GM18505 (cell line): ENCODE results near the gene MMAB.

Experiments used
- ATAC-seq: cut with Tn5 transposase; IDR thresholded peaks from one replicate; pipeline ENCODE4 v1.9.1; 2021; ENCODE audit not compliant: unreplicated experiment
- POLR2A ChIP-seq: IDR thresholded peaks from 4 replicates; pipeline ENCODE4 v1.6.1; 2011; ENCODE audit warnings: borderline replicate concordance; ENCODE audit not compliant: insufficient read depth, insufficient read length; ENCODE audit errors: extremely low read depth

The MMAB gene

GRCh38 chr12:109597795-109598427 lies 24.6 kb upstream of the MMAB start:
- no peak for ATAC-seq

GRCh38 chr12:109597414-109597794 lies 24.1 kb upstream of the MMAB start:
- no peak for TF ChIP-seq POLR2A
- no peak for ATAC-seq

More at GRCh38 chr12:109597795-109598427, 24.6 kb upstream of the MMAB start:
- TF ChIP-seq POLR2A: no peak

DNA sequence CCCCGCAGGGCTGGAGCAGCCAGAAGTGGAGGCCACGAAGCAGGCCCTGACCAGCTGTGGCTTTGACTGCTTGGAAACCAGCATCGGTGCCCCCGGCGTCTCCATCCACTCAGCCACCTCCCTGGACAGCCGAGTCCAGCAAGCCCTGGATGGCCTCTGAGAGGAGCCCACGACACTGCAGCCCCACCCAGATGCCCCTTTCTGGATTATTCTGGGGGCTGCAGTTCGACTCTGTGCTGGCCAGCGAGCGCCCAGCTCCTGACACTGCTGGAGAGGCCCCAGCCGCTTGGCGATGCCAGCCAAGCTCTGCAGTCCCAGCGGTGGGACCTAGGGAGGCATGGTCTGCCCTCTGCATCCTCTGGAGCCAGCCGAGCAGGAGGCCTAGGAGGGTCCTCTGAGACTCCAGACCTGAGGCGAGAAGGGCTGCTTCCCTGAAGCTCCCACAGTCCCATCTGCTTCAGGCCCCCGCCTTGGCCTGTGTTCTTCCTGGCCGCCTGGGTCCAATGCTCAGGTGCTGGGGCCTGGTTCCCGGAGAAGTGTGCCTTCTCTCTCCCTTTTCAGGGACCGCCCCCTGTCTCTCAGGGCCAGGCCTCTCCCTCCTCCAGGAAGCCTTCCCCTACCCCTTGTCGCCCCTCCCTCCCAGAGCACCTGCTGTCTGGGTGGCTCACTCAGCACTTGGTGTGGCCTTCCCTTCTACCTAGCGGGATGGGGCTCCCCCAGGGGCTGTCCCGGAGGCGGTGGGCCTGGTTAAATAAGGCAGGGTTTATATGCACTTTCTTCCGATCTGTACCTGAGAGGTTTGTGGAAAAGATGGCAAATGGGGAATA lies 23.3 kb upstream of the MMAB start:
- no peak for TF ChIP-seq POLR2A
- ATAC-seq: no peak

GRCh38 chr12:109595321-109595902 lies 22.1 kb upstream of the MMAB start:
- TF ChIP-seq POLR2A: no peak
- ATAC-seq: no peak

GRCh38 chr12:109594556-109595317 lies 21.4 kb upstream of the MMAB start:
- ATAC-seq: no peak
- no peak for TF ChIP-seq POLR2A

DNA sequence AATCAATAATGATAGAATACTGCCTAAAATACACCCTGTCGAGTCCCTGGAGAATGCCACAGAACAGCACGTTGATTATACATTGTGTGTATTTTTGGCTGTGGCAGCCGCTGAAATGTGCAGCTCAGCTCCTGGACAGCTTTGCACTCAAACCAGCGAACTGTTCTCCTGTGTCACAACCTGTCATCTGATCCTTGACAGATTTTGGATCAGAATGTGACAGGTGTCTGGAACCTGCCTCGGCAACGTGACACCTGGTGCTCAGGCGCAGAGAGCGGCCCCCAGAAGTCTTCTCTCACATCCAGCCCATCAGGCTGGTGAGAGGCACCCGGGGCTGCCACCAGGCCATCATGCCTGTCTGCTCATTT lies 19.6 kb upstream of the MMAB start:
- ATAC-seq: no peak
- no peak for TF ChIP-seq POLR2A

- ATAC-seq: no peak
- no peak for TF ChIP-seq POLR2A
Observed at GRCh38 chr12:109592195-109592904, 19.0 kb upstream of the MMAB start.

GRCh38 chr12:109591041-109591440 lies 17.7 kb upstream of the MMAB start:
- no peak for ATAC-seq
- TF ChIP-seq POLR2A: no peak

DNA sequence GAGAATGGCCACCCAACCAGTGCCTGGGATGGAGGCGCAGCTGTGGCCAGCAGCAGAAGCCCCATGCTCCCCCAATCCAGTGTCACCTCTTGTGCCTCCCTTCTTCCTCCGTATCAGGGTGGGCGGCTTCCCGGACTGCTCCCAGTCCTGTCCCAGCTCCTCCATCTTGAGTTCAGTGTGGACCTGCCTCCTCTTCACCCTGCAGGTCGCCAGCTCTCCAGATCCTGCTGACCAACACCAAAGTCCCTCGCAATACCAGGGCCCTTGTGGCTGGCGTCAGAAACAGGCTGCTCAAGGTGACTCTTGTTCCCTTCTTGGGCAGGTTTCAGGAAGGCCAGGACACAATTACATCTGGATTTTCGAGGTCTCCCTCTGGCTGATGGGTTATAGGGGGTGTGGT lies 17.3 kb upstream of the MMAB start:
- no peak for ATAC-seq
- TF ChIP-seq POLR2A: no peak

DNA sequence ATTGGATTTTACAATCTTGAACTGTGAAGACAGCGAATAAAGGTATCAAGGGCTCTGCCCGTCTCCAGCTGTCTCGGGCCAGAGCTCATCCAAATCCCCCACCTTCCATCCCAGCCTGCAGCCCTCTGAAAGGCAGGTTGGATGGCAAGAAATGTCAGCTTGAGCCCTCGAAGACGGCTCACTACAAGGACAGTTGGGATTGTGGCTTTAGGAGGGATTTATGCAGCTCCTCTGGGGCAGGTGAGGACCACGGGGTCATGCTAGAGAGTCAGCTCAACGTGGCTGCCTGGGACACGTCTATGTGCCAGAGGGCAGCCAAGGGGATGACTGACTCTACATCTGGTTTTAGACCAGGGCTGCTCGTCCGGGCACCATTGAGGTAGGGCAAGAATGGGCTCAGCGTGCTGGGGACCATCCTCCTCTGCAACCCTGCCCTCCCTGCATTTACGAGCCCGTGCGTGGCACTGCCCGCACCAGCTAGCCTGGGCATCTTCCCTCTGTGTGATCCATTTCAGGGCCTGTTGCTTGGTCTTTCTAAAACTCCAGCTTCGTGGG lies 16.5 kb upstream of the MMAB start:
- no peak for ATAC-seq
- no peak for TF ChIP-seq POLR2A

- no peak for TF ChIP-seq POLR2A
Observed at GRCh38 chr12:109589240-109589590, 15.9 kb upstream of the MMAB start.

DNA sequence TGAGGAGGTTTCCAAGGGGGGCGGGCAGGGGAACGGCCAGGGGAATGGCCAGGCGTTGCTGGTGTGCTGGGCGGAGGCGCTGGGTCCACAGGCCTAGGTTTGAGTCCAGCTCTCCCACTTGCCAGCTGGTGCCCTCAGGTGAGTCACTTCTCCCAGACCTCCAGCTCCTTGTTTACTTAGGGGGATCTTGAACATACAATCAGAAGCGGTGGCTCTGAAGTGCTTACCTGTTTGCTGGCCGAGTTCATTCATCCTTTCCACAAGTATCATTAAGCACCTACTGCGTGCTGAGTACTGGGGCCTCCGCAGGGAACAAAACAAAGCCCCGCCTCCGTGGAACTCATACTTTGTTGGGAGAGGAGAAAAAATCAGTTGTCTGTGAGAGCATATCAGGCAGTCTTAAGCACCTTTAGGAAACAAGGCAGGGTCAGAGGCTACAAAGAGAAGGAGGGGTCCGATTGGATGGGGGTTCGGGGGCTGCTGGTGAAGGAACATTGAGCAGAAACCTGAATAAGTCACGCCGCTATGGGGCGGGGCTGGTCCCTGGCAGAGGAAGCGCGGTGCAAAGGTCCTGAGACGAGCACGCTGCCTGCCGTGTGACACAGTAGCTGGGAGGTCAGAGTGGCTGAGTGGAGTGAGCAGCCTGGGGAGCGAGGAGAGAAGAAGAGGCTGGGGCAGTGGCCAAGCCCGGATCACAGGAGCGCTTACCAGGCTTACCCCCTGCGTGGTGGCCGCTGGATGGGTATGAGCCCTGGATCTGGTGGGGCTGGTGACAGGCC lies 15.3 kb upstream of the MMAB start:
- ATAC-seq: no peak
- no peak for TF ChIP-seq POLR2A

More at GRCh38 chr12:109589240-109589590, 15.9 kb upstream of the MMAB start:
- ATAC-seq: no peak

DNA sequence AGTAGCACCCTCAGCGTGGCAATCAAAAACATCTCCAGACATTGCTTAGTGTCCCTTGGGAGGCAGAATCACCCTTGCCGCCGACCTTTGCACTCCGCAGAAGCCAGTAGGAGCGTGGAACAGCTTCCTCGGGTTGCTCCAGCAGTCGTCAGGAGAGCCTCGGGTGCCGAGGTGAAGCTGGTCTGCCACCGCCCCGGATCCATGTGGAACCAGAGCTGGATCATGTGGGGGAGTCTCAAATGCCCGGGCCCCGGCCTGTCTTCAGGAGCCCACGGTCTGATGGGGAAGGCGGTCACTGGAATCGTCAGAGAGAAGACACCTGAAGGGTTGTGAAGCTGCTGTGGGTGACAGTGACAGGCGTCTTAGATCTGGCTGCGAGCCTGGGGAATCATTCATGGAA lies 14.6 kb upstream of the MMAB start:
- TF ChIP-seq POLR2A: no peak
- no peak for ATAC-seq
